ENCODE results near the gene SPTB.
A peak's percentile ranks its signal among the peaks of the same experiment; 100 is the strongest.
"Not testable (repeated sequence)": the region's sequence is repeated elsewhere in the genome, so short reads cannot be mapped to it uniquely, and the experiment has no call there.

Gene SPTB

GRCh38 chr14:64879635-64880220 lies at the start of gene SPTB:
TSS of gene SPTB (minus strand) at chr14:64879907. CDS start at chr14:64823094, 56,813 bp downstream.
- no peak for DNase-seq (ENCODE audit: low read depth)

- DNase-seq (ENCODE audit: low read depth), result no peak
Observed at GRCh38 chr14:64929014-64929359, 49.3 kb upstream of the SPTB start.

- no peak for DNase-seq (ENCODE audit: low read depth)
Observed at GRCh38 chr14:64928239-64929013, 48.7 kb upstream of the SPTB start.

- DNase-seq (ENCODE audit: low read depth), result no peak
Observed at GRCh38 chr14:64927031-64927430, 47.3 kb upstream of the SPTB start.

GRCh38 chr14:64926398-64926995 lies 46.8 kb upstream of the SPTB start:
- no peak for DNase-seq (ENCODE audit: low read depth)

GRCh38 chr14:64923015-64923414 lies 43.3 kb upstream of the SPTB start:
- DNase-seq (ENCODE audit: low read depth), result no peak

GRCh38 chr14:64920465-64920864 lies 40.8 kb upstream of the SPTB start:
- no peak for DNase-seq (ENCODE audit: low read depth)

- no peak for DNase-seq (ENCODE audit: low read depth)
Observed at GRCh38 chr14:64919618-64920017, 39.9 kb upstream of the SPTB start.

GRCh38 chr14:64919215-64919614 lies 39.5 kb upstream of the SPTB start:
- no peak for DNase-seq (ENCODE audit: low read depth)

GRCh38 chr14:64918216-64918615 lies 38.5 kb upstream of the SPTB start:
- no peak for DNase-seq (ENCODE audit: low read depth)

GRCh38 chr14:64915797-64916196 lies 36.1 kb upstream of the SPTB start:
- DNase-seq (ENCODE audit: low read depth), result no peak

GRCh38 chr14:64915029-64915424 lies 35.3 kb upstream of the SPTB start:
- no peak for DNase-seq (ENCODE audit: low read depth)

GRCh38 chr14:64914237-64915028 lies 34.7 kb upstream of the SPTB start, which contains the start of gene CHURC1:
TSS of gene CHURC1 (plus strand) at chr14:64914455. CDS start at chr14:64914496, 41 bp downstream.
- DNase-seq (ENCODE audit: low read depth), result peak; percentile 97

GRCh38 chr14:64913477-64913876 lies 33.8 kb upstream of the SPTB start:
- not testable (repeated sequence) for DNase-seq (ENCODE audit: low read depth)

GRCh38 chr14:64912261-64912660 lies 32.6 kb upstream of the SPTB start:
- no peak for DNase-seq (ENCODE audit: low read depth)

- DNase-seq (ENCODE audit: low read depth), result peak; percentile 4
Observed at GRCh38 chr14:64910847-64911495, 31.3 kb upstream of the SPTB start.

GRCh38 chr14:64906022-64906421 lies 26.3 kb upstream of the SPTB start:
- no peak for DNase-seq (ENCODE audit: low read depth)

GRCh38 chr14:64899958-64900357 lies 20.3 kb upstream of the SPTB start:
- DNase-seq (ENCODE audit: low read depth), result no peak

GRCh38 chr14:64891839-64892375 lies 12.2 kb upstream of the SPTB start:
- DNase-seq (ENCODE audit: low read depth), result peak; percentile 42

- no peak for DNase-seq (ENCODE audit: low read depth)
Observed at GRCh38 chr14:64891173-64891838, 11.6 kb upstream of the SPTB start.

- no peak for DNase-seq (ENCODE audit: low read depth)
Observed at GRCh38 chr14:64889352-64889751, 9.6 kb upstream of the SPTB start.

Measured in fibroblast of the conjunctiva (primary cell).